Measurements from ENCODE around the gene ASB2. TPM values are rescaled to one million over a fixed set of nuclear protein-coding genes. Genes with fewer than 3 reads are reported as not detected.

Gene ASB2
- polyA plus RNA-seq, 3 donors = 0.25 to 2.5 (median 1.4) TPM

DNA sequence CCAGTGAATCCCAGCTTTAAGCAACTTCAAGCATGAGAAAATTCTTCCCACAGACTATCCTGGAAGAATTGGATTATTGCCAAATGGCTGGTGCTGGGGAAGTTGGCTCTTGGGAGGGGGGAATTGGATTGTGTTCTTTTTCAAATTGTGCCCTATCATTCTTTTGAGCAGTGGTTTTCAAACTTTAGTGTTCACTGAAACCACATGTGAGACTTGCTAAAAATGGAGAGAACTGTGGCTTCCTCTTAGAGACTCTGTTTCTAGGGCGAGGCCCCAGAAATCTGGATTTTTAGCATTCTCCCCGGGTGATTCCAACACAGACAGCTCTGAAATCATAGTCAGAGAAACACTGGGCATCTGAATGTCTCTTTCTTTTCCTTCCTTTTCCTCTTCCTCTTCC is 35.4 kb upstream of the ASB2 start:
- no peak for DNase-seq
- Histone ChIP-seq H3K4me2 (replicated peaks; ENCODE audit: extremely low read depth, low read length, poor library complexity, severe bottlenecking) (no peak overlapping the region), H3K9me3 (replicated peaks in 1 of 2; ENCODE audit: control insufficient read depth in 1 of 2, insufficient read depth in 1 of 2, low read length in 2 of 2) (no peaks in the 10 kb centered on the region), H3K4me1 (ENCODE audit: control insufficient read depth in 1 of 2, insufficient read depth in 2 of 2, low read length in 2 of 2) (peaks cover 0 to 3% of the 10 kb centered on the region in 2 donors), H3K4me3 (replicated peaks in 1 of 3; ENCODE audit: low read depth in 2 of 3, low read length in 3 of 3) (no peak overlapping the region), H3K36me3 (replicated peaks in 1 of 2; ENCODE audit: control insufficient read depth in 1 of 2, insufficient read depth in 2 of 2, low read length in 2 of 2) (no peaks in the 10 kb centered on the region), H2AFZ (ENCODE audit: insufficient read depth, low read depth, low read length, poor library complexity, severe bottlenecking) (no peak overlapping the region), H3K9ac (ENCODE audit: insufficient read depth, low read length, poor library complexity, severe bottlenecking) (no peak overlapping the region), H3K27me3 (ENCODE audit: control insufficient read depth in 2 of 2, insufficient read depth in 2 of 2, low read length in 2 of 2) (no peaks in the 10 kb centered on the region), H4K20me1 (ENCODE audit: insufficient read depth, low read length) (no peaks in the 10 kb centered on the region), H3K79me2 (ENCODE audit: insufficient read depth, low read length) (no peaks in the 10 kb centered on the region), H3K27ac (ENCODE audit: low read depth in 1 of 2, low read length in 2 of 2) (no peak overlapping the region)
- no peak overlapping the region for H3K4me3 Mint-ChIP-seq
- TF ChIP-seq, protein P1, sequence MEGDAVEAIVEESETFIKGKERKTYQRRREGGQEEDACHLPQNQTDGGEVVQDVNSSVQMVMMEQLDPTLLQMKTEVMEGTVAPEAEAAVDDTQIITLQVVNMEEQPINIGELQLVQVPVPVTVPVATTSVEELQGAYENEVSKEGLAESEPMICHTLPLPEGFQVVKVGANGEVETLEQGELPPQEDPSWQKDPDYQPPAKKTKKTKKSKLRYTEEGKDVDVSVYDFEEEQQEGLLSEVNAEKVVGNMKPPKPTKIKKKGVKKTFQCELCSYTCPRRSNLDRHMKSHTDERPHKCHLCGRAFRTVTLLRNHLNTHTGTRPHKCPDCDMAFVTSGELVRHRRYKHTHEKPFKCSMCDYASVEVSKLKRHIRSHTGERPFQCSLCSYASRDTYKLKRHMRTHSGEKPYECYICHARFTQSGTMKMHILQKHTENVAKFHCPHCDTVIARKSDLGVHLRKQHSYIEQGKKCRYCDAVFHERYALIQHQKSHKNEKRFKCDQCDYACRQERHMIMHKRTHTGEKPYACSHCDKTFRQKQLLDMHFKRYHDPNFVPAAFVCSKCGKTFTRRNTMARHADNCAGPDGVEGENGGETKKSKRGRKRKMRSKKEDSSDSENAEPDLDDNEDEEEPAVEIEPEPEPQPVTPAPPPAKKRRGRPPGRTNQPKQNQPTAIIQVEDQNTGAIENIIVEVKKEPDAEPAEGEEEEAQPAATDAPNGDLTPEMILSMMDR (IDR thresholded peaks at IDR 0.05) = no peak
- peaks cover 3 to 11% (median 10%) of the 10 kb centered on the region in 3 donors for H3K27me3 Mint-ChIP-seq (ENCODE audit: low read depth in 3 of 3)
- H3K36me3 Mint-ChIP-seq = no peaks in the 10 kb centered on the region
- intact Hi-C loops (cut with micrococcal nuclease) = no loop called here
- WGBS (ENCODE audit: insufficient coverage) = 0% methylated on average over 2 of the region's 2 CpGs
- no peak overlapping the region for H3K27ac Mint-ChIP-seq
- H3K9me3 Mint-ChIP-seq = no peaks in the 10 kb centered on the region
- peaks cover 8% of the 10 kb centered on the region for H3K4me1 Mint-ChIP-seq

DNA sequence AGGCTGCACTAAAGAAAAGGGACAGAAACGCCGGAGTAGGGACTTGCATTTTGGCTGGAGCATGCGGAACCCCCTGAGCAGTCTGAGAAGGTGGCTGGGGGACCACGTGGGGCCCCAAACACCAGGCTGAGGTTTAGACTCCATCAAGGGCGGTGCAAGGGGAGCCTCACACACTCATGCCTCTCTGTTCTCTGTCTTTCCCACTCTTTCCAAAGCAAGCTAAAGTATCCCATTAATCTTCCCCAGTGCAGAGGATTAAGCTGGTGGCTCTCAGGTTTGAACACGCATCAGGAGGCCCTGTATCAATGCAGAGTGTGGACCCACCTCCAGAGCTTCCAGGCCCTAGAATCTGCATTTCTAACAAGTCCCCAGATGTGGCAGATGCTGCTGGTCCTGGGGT is 34.3 kb upstream of the ASB2 start:
- H3K4me3 Mint-ChIP-seq = no peak overlapping the region
- peaks cover 8% of the 10 kb centered on the region for H3K4me1 Mint-ChIP-seq

More for the DNA sequence above, 34.3 kb upstream of the ASB2 start:
- TF ChIP-seq, protein P1 (IDR thresholded peaks at IDR 0.05) = no peak
- Histone ChIP-seq H3K9ac (ENCODE audit: insufficient read depth, low read length, poor library complexity, severe bottlenecking) (no peak overlapping the region), H3K4me3 (replicated peaks in 1 of 3; ENCODE audit: low read depth in 2 of 3, low read length in 3 of 3) (no peak overlapping the region), H4K20me1 (ENCODE audit: insufficient read depth, low read length) (no peaks in the 10 kb centered on the region), H3K79me2 (ENCODE audit: insufficient read depth, low read length) (no peaks in the 10 kb centered on the region), H3K36me3 (replicated peaks in 1 of 2; ENCODE audit: control insufficient read depth in 1 of 2, insufficient read depth in 2 of 2, low read length in 2 of 2) (no peaks in the 10 kb centered on the region), H3K9me3 (replicated peaks in 1 of 2; ENCODE audit: control insufficient read depth in 1 of 2, insufficient read depth in 1 of 2, low read length in 2 of 2) (no peaks in the 10 kb centered on the region), H3K27me3 (ENCODE audit: control insufficient read depth in 2 of 2, insufficient read depth in 2 of 2, low read length in 2 of 2) (no peaks in the 10 kb centered on the region), H3K4me2 (replicated peaks; ENCODE audit: extremely low read depth, low read length, poor library complexity, severe bottlenecking) (no peak overlapping the region), H3K27ac (ENCODE audit: low read depth in 1 of 2, low read length in 2 of 2) (no peak overlapping the region), H2AFZ (ENCODE audit: insufficient read depth, low read depth, low read length, poor library complexity, severe bottlenecking) (no peak overlapping the region), H3K4me1 (ENCODE audit: control insufficient read depth in 1 of 2, insufficient read depth in 2 of 2, low read length in 2 of 2) (peaks cover 0 to 3% of the 10 kb centered on the region in 2 donors)
- DNase-seq = no peak
- 85% methylated on average over 4 of the region's 6 CpGs for WGBS (ENCODE audit: insufficient coverage)
- Mint-ChIP-seq H3K36me3 (no peaks in the 10 kb centered on the region), H3K9me3 (no peaks in the 10 kb centered on the region), H3K27me3 (ENCODE audit: low read depth in 3 of 3) (peaks cover 3 to 11% (median 8%) of the 10 kb centered on the region in 3 donors), H3K27ac (no peak overlapping the region)
- intact Hi-C loops (cut with micrococcal nuclease) = no loop called here
